Ishikawa (cell line): ENCODE results near the gene CEP41.

Experiments
- CEBPB ChIP-seq: IDR thresholded peaks from 2 replicates; pipeline ENCODE4 v1.6.1; 2012
- CREB1 ChIP-seq: IDR thresholded peaks from 2 replicates; pipeline ENCODE4 v1.6.1; 2012; ENCODE audit warnings: low read depth
- EGR1 ChIP-seq: IDR thresholded peaks from 2 replicates; pipeline ENCODE4 v1.6.1; 2012
- EP300 ChIP-seq: IDR thresholded peaks from 2 replicates; pipeline ENCODE4 v1.6.1; 2012; ENCODE audit warnings: borderline replicate concordance
- FOXM1 ChIP-seq: IDR thresholded peaks from 2 replicates; pipeline ENCODE4 v1.6.1; 2012; ENCODE audit warnings: low read depth, borderline replicate concordance
- MAX ChIP-seq: IDR thresholded peaks from 2 replicates; pipeline ENCODE4 v1.6.1; 2012
- NFIC ChIP-seq: IDR thresholded peaks from 2 replicates; pipeline ENCODE4 v1.6.1; 2012
- RAD21 ChIP-seq: IDR thresholded peaks from 2 replicates; pipeline ENCODE4 v1.6.1; 2012; ENCODE audit warnings: low read depth
- REST ChIP-seq: IDR thresholded peaks from 2 replicates; pipeline ENCODE4 v1.6.1; 2012; ENCODE audit warnings: low read depth, mild to moderate bottlenecking
- TAF1 ChIP-seq: IDR thresholded peaks from 2 replicates; pipeline ENCODE4 v1.6.1; 2012; ENCODE audit warnings: low read depth, mild to moderate bottlenecking
- TCF12 ChIP-seq: IDR thresholded peaks from 2 replicates; pipeline ENCODE4 v1.6.1; 2012; ENCODE audit warnings: low read depth
- TEAD4 ChIP-seq: IDR thresholded peaks from 2 replicates; pipeline ENCODE4 v1.6.1; 2012
- YY1 ChIP-seq: IDR thresholded peaks from 2 replicates; pipeline ENCODE4 v1.6.1; 2012; ENCODE audit warnings: low read depth
- ZBTB7A ChIP-seq: IDR thresholded peaks from 2 replicates; pipeline ENCODE4 v1.6.1; 2012; ENCODE audit warnings: low read depth
- TF ChIP-seq, protein P1 (sequence below): IDR thresholded peaks from 2 replicates; pipeline ENCODE4 v1.6.1; 2012

CEP41 gene

DNA sequence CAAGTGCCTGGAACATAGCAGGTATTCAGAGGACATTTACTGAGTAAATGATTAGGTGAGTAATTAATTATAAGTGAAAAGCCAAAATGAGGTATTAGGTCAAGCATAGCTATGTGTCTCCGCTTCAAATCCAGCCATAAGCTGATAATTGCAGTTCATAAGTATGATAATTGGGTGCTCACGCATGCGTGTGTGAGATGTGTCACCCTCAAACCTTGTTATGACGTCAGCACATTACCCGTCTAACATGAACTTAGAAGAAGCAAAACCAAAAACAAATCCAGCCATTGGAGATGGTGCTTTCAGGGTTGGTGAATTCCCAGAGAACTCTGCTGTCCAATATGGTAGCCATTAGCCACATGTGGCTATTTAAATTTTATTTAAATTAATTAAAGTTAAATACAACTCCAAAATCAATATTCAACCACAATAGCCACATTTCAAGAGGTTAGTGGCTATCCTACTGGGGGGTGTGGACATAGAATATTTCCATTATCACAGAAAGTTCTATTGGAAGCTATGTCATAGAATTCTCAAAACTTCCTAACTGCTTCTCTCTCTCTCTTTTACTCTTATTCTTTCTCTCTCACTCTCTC, 96.4 kb downstream of the CEP41 start, which contains the start of gene CPA5:
Gene CPA5 (plus strand): TSS at position 546 of the 596 bp plus-strand sequence. CDS start 1,670 bp downstream, outside the sequence.
- TF ChIP-seq EP300 (no peak), TCF12 (no peak), YY1 (no peak), MAX (no peak), ZBTB7A (no peak), TEAD4 (no peak), EGR1 (no peak), RAD21 (no peak), TAF1 (no peak), FOXM1 (no peak), REST (no peak), CREB1 (no peak), CEBPB (no peak), NFIC (no peak)
- TF ChIP-seq, protein P1, sequence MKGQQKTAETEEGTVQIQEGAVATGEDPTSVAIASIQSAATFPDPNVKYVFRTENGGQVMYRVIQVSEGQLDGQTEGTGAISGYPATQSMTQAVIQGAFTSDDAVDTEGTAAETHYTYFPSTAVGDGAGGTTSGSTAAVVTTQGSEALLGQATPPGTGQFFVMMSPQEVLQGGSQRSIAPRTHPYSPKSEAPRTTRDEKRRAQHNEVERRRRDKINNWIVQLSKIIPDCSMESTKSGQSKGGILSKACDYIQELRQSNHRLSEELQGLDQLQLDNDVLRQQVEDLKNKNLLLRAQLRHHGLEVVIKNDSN, result no peak
